Posterior cingulate gyrus (tissue), 11 donors: ENCODE results near the gene CNN3.
"Not testable (repeated sequence)": the region's sequence is repeated elsewhere in the genome, so short reads cannot be mapped to it uniquely, and the experiment has no call there.

ENCODE experiments used
- DNase-seq, 10 donors: peaks; one replicate each; pipeline versions ENCODE4 v3.0.0 to v3.0.0-alpha.2; 2020 to 2021; ENCODE audit warnings: mixed read lengths in 3 of 10
- intact Hi-C: fragments of 100-400 bp; cut with DNase I; formaldehyde crosslinking; loops from one replicate; pipeline ENCODE4 v1.15.1; 2023

The CNN3 gene

GRCh38 chr1:94951046-94951445 is 24.1 kb upstream of the CNN3 start:
- no peak for DNase-seq
- intact Hi-C loops: no loop called here

GRCh38 chr1:94949681-94950661 is 23.1 kb upstream of the CNN3 start:
- DNase-seq: no peak
- intact Hi-C loops: no loop called here

- intact Hi-C loops: no loop called here
- DNase-seq: no peak
Measured at GRCh38 chr1:94947437-94947836, 20.5 kb upstream of the CNN3 start.

- intact Hi-C loops: no loop called here
- no peak for DNase-seq
Measured at GRCh38 chr1:94946886-94947285, 20.0 kb upstream of the CNN3 start.

DNA sequence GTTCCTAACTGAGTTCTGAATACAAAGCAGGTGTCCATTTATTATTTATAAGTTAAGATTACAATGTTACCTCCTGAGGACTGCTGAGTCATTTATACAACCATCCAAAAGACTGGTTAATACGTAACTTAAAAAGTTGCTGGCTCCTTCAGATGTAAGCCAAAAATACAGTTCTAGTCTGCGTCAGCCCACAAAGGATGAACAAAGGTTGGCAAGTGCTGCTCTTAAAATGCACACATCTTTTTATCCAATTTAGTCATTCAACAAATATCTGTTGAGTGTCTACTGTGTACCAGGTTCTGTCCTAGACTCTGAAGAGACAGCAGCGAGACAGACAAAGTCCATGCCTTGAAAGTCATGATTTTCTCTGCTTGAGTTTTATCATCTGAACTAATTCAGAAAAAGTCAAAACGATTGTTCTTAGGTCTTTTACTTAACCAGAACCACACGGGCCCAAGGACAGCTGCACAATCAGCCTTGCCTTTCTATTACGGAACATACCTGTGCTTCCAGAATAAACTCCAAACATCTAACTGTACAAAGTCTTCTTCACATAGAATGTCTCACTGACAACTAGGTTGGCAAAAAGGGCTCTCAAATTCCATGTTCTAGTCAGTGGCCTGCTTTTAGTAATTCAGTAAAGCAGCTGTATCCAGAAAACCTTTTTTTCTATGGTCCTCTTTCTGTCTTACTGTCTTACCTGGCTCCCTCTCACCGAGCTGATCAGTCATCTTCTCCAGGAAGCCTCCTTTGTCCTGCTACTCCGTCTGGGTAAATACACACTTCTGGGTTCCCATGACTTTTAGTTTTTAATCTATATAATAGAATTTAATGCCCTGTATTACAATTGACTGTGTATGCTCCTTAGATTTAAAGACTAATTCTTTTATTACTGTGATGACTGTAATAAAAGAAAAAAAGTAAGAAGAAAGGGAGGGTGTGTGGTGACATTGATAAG is 15.5 kb upstream of the CNN3 start:
- no peak for DNase-seq

GRCh38 chr1:94941480-94941879 is 14.6 kb upstream of the CNN3 start:
- DNase-seq, intact Hi-C loops: not testable (repeated sequence)

More for the DNA sequence above, 15.5 kb upstream of the CNN3 start:
- intact Hi-C loops: no loop called here

- DNase-seq: no peak
- intact Hi-C loops: no loop called here
Measured at GRCh38 chr1:94940738-94941137, 13.8 kb upstream of the CNN3 start.

DNA sequence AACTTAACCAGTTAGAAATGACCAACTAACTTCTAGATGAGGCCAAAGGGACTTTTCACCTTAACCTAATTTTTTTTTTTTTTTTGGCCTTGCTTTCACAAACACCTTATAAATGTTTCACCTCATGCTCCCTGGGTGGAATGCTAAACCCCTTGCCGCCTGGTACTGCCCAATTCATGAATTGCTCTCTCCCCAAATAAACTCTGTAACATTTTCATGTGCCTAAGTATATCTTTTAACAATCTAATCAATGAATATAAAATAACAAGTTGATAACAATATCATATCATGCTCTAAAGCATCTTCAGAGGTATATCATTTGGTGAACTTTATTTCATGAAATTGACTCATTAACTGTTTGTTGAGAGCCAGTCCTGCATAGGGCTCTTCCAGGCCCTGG is 10.9 kb upstream of the CNN3 start:
- no peak for DNase-seq
- intact Hi-C loops: no loop called here

DNA sequence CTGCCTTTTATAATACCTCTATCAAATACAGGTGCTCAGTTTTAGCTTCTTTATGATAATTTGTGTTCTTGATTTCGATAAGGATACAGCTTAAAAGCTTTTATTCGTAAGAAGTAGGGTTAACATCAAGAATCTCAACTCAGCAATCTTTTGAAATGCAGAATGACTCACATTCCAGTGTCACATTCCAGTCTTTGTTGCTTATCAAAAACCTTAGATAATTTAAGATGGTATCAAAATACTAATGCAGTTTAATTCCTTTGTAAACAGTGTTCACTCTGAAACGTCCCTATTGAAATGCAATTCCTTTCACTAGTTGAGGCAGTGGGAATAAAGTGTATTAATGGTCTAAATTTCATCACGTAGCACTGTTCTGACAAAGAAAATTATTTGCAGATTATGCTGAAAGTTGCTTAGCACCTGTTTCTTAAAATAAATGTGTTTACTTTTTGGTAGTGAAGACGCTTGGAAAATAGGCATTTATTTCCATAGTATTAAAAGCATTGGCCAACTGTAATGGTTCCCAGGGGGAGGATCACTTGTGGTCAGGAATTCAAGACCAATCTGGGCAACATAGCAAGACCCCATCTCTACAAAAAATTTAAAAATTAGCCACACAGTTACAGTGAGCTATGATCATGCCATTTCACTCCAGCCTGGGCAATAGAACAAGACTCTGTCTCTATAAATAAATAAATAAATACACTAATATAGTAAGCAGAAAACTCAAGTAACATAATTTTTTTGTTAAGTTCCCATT is 10.1 kb upstream of the CNN3 start:
- DNase-seq: no peak
- intact Hi-C loops: no loop called here

GRCh38 chr1:94935476-94935875 is 8.6 kb upstream of the CNN3 start:
- no peak for DNase-seq
- intact Hi-C loops: no loop called here

DNA sequence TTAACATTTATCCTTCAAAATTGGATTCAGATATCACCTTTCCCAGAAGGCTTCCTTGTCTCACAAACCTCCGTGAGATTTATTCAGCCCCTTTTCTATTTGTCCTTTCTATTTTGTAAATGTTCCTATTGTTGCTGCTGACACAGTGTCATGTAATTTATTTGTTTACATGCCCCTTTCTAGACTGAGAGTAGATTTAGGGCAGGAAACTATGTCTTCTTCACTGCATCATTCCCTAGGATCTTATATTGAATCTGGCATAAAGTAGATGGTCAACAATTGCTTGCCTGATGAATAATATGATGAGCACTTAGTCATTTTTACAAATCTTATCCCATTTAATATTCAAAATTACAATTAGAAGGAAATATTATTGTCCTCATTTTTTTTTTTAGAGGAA is 8.1 kb upstream of the CNN3 start:
- intact Hi-C loops: no loop called here
- no peak for DNase-seq

DNA sequence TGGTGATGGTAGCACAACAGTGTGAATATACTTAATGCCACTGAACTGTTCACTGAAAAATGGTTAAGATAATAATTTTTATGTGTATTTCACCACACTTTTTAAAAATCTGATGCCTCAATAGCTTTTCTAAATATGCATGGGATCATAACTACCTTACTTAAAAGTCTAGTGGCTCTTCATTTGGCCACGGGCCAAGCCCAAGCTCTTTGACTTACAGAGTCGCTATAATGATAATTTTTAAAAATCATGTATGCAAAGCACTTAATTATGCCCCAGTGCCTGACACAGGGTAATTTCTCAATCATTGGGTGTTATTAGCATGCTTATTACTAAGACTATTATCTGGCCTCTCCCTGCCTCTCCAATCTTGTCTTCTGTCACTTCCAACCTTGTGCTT is 7.6 kb upstream of the CNN3 start:
- DNase-seq: no peak
- intact Hi-C loops: no loop called here

- DNase-seq: no peak
- intact Hi-C loops: no loop called here
Measured at GRCh38 chr1:94931254-94931841, 4.4 kb upstream of the CNN3 start.

GRCh38 chr1:94929351-94930217 is 2.7 kb upstream of the CNN3 start:
- intact Hi-C loops: loop anchor here (5.0 kb wide), 3 partner anchors 57 to 303 kb away; partner anchors contain the start of gene RWDD3
- DNase-seq: no peak

DNA sequence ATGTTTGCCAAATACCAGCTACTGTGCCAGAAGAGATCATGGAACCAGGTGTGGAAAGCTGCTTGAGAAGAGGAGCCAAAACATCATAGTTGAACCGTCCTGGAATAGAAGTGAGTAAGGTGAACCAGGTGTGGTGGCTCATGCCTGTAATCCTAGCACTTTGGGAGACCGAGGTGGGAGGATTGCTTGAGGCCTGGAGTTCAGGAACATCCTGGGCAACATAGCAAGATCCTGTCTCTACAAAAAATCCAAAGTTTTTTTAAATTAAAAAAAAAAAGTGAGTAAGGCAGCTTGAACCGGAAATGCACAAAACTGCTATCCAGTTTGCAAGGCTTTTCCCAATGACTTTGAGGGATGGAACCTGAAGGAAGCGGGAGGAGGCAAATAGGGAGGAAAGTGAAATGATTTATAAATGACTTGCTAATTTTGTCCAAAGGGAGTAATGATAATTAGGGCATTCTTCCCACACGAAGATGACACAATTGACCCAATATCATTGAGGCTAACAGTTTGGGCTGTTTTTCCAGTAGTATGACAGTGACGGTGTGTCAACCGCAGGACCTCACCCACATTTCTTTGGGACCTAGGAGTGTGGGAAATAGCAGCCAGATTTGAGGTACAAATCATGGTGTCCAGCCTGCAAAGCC is 1.5 kb upstream of the CNN3 start:
- no peak for DNase-seq
- intact Hi-C loops: loop anchor here (5.0 kb wide), 3 partner anchors 56 to 304 kb away; partner anchors contain the start of gene RWDD3

GRCh38 chr1:94927405-94928175 is 680 bp upstream of the CNN3 start:
- DNase-seq: peak in 6 of 10 donors; percentile 25 to 85 (median 42)

GRCh38 chr1:94926126-94926914 is 590 bp downstream of the CNN3 start:
- DNase-seq: peak; percentile 37 to 93 (median 54)
- intact Hi-C loops: loop anchor here (2.0 to 5.0 kb wide), 4 partner anchors 54 to 306 kb away; partner anchors contain the start of gene RWDD3

More at GRCh38 chr1:94927405-94928175, 680 bp upstream of the CNN3 start:
- intact Hi-C loops: loop anchor here (2.0 to 5.0 kb wide), 4 partner anchors 55 to 305 kb away; partner anchors contain the start of gene RWDD3
